Progenitor cell of endocrine pancreas (in vitro differentiated cells): ENCODE data around the gene CIB2. TPM values are rescaled to one million over a fixed set of nuclear protein-coding genes. Genes with fewer than 3 reads are reported as not detected.

ENCODE experiments used
- DNase-seq: peaks from one replicate; pipeline ENCODE4 v3.0.0; 2021; ENCODE audit warnings: low spot score; ENCODE audit not compliant: unreplicated experiment
- H3K27ac Mint-ChIP-seq: 2 replicates; pipeline ENCODE4 v1.8.0; 2021; ENCODE audit warnings: mild to moderate bottlenecking, moderate library complexity, mixed read lengths
- H3K27me3 Mint-ChIP-seq: 2 replicates; pipeline ENCODE4 v1.8.0; 2021; ENCODE audit warnings: mixed read lengths
- H3K36me3 Mint-ChIP-seq: 2 replicates; pipeline ENCODE4 v1.8.0; 2022; ENCODE audit warnings: mixed read lengths; ENCODE audit not compliant: insufficient read depth
- H3K4me1 Mint-ChIP-seq: 2 replicates; pipeline ENCODE4 v1.8.0; 2021; ENCODE audit warnings: low read depth, mixed read lengths
- H3K4me3 Mint-ChIP-seq: 2 replicates; pipeline ENCODE4 v1.8.0; 2021; ENCODE audit warnings: low read depth, mild to moderate bottlenecking, moderate library complexity, mixed read lengths
- H3K9me3 Mint-ChIP-seq: 2 replicates; pipeline ENCODE4 v1.8.0; 2021; ENCODE audit warnings: low read depth, mixed read lengths
- total RNA-seq: library from RNA; stranded (reverse); gene quantifications from 2 replicates; pipeline ENCODE4 v1.2.1, GENCODE V29; 2021
- TF ChIP-seq, protein P1 (sequence below): fragments of 200-600 bp; sonication (generic); IDR thresholded peaks from one replicate; pipeline ENCODE4 v1.5.0; 2021; ENCODE audit warnings: antibody characterized with exemption, mild to moderate bottlenecking; ENCODE audit not compliant: unreplicated experiment

The CIB2 gene
- total RNA-seq, 1 donor from 2014 or later = 44.9 TPM

DNA sequence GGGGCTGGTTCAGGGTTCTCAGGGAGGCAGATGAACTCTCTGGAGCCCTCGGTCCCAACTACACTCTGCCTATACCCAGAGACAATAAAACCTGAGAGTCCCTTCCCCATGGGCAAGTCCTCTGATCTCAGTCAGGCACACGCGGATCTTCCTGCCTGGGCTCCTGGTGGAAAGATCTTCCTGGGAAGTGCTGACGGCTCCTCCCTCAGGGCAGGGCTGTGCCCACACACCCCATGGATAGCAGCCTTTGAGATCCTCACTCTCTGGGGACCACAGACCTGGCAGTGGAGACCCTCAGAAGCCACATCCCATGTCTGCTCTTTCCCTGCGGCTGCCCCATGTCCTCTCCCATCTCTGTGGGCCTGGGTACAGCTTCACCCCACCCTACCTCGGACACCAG, 28.5 kb downstream of the CIB2 start:
- no peak overlapping the region for H3K4me3 Mint-ChIP-seq
- H3K4me1 Mint-ChIP-seq = no peaks in the 10 kb centered on the region
- H3K36me3 Mint-ChIP-seq = peaks cover 9% of the 10 kb centered on the region
- TF ChIP-seq, protein P1, sequence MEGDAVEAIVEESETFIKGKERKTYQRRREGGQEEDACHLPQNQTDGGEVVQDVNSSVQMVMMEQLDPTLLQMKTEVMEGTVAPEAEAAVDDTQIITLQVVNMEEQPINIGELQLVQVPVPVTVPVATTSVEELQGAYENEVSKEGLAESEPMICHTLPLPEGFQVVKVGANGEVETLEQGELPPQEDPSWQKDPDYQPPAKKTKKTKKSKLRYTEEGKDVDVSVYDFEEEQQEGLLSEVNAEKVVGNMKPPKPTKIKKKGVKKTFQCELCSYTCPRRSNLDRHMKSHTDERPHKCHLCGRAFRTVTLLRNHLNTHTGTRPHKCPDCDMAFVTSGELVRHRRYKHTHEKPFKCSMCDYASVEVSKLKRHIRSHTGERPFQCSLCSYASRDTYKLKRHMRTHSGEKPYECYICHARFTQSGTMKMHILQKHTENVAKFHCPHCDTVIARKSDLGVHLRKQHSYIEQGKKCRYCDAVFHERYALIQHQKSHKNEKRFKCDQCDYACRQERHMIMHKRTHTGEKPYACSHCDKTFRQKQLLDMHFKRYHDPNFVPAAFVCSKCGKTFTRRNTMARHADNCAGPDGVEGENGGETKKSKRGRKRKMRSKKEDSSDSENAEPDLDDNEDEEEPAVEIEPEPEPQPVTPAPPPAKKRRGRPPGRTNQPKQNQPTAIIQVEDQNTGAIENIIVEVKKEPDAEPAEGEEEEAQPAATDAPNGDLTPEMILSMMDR = no peak
- H3K27ac Mint-ChIP-seq = no peak overlapping the region
- no peaks in the 10 kb centered on the region for H3K27me3 Mint-ChIP-seq
- no peaks in the 10 kb centered on the region for H3K9me3 Mint-ChIP-seq
- no peak for DNase-seq

DNA sequence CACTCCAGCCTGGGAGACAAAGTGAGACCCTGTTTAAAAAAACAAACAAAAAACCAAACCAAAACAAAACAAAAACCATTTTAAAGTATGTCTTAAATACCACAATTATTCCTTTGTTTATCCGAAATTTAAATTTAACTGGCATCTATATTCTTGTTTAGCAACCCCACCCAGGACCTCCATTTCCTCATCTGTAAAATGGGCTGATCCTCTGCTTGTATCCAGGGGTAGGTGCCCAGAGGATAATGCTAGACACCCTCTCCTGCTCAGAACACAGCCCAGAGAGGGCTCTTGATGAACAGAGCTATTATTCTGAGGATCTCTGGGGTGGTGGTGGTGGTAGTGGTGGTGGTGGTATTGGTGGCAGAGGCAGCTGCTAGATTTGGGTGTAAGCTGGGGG, 29.0 kb downstream of the CIB2 start:
- H3K36me3 Mint-ChIP-seq = peaks cover 7% of the 10 kb centered on the region
- no peak overlapping the region for H3K4me3 Mint-ChIP-seq
- TF ChIP-seq, protein P1 = no peak
- no peaks in the 10 kb centered on the region for H3K4me1 Mint-ChIP-seq
- H3K27me3 Mint-ChIP-seq = no peaks in the 10 kb centered on the region
- H3K27ac Mint-ChIP-seq = no peak overlapping the region
- DNase-seq = no peak
- H3K9me3 Mint-ChIP-seq = no peaks in the 10 kb centered on the region

DNA sequence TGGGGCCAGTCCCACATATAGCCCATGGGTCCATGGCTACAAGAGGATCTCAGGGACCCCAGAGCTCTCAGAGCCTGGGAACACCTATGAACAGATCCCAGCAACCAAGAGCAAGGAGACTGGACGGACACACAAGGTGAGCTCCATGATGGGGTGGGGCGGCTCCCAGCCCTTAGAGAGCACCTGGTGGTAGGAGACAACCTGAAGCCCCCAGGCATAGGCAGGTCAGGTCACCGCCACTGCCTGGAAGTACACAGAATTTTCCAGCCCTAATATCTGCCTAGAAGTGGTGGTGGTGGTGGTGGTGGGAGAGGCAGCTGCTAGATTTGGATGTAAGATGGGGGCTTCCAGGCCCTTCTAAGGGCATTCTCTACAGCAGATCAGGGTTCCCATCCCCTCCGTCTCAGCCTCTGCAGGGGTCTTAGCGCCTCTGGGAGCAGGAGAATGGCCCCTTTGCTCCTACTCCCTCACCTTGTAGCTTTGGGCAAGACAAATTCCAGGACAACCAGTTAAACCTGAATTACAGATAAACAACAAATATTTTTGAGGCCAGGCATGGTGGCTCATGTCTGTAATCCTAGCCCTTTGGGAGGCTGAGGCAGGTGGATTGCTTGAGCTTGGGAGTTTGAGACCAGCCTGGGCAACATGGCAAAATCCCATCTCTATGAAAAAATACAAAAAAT, 29.7 kb downstream of the CIB2 start:
- no peak overlapping the region for H3K4me3 Mint-ChIP-seq
- H3K36me3 Mint-ChIP-seq = peaks cover 7% of the 10 kb centered on the region

DNA sequence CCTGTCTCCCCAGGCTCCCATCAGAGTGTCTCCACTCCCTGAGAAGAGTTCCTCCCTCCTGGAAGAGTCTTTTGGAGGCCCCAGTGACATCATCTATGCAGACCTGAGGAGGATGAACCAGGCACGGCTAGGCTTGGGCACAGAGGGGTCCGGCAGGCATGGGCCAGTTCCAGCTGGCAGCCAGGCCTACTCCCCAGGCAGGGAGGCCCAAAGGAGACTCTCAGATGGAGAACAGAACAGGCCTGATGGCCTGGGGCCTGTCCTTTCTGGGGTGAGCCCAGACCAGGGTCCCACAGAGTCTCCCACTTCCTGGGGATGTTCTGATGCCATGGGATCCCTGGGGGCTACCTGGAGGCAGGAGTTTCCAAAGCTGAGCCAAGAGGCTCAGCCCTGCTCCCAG, 30.4 kb downstream of the CIB2 start:
- H3K27ac Mint-ChIP-seq = no peak overlapping the region

More for the DNA sequence above, 29.7 kb downstream of the CIB2 start:
- Mint-ChIP-seq H3K9me3 (no peaks in the 10 kb centered on the region), H3K4me1 (no peaks in the 10 kb centered on the region), H3K27ac (peak overlapping the region; percentile 49), H3K27me3 (no peaks in the 10 kb centered on the region)
- TF ChIP-seq, protein P1 = no peak
- DNase-seq = no peak

DNA sequence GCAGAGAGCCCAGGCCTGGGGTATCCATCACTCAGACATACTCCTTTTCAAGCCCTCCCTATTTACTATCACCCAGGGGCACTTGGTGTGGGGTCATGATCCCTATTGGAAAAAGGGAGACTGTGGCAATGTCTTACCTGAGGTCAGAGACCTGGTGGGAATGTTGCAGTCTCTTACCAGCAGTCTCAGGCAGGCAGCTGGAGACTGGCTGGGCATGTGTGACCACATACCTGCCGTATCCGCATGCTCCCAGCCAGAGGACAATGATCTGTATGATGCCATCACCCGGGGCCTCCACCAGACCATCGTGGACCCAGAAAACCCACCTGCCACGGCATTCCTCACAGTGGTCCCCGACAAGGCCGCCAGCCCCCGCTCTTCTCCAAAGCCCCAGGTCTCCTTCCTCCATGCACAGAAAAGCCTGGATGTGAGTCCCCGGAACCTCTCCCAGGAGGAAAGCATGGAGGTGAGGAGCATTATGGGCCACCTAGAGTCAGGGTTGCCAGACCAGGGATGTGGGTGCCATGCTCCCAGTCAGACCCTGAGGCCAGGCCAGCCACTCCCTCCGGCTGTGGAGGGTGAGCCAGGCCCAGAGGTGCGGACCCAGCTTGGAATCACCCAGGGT, 33.0 kb downstream of the CIB2 start:
- TF ChIP-seq, protein P1 = no peak
- Mint-ChIP-seq H3K27ac (no peak overlapping the region), H3K36me3 (no peaks in the 10 kb centered on the region), H3K4me3 (no peak overlapping the region), H3K4me1 (no peaks in the 10 kb centered on the region), H3K9me3 (no peaks in the 10 kb centered on the region), H3K27me3 (peaks cover 15% of the 10 kb centered on the region)
- no peak for DNase-seq

More for the DNA sequence above, 30.4 kb downstream of the CIB2 start:
- Mint-ChIP-seq H3K9me3 (no peaks in the 10 kb centered on the region), H3K27me3 (no peaks in the 10 kb centered on the region), H3K4me3 (no peak overlapping the region), H3K36me3 (peaks cover 5% of the 10 kb centered on the region), H3K4me1 (no peaks in the 10 kb centered on the region)
- TF ChIP-seq, protein P1 = no peak
- no peak for DNase-seq
